H1 (cell line): ENCODE results near the gene SLC23A2.

Experiments used
- ATF2 ChIP-seq: IDR thresholded peaks from 2 replicates; pipeline ENCODE4 v1.6.1; 2012; ENCODE audit warnings: low read length, inconsistent platforms
- CEBPB ChIP-seq: IDR thresholded peaks from 2 replicates; pipeline ENCODE4 v1.6.1; 2012; ENCODE audit warnings: low read depth, low read length
- CTCF ChIP-seq, 3 experiments: IDR thresholded peaks; 1 replicate in 2 of 3; 2 replicates in 1 of 3; pipeline versions ENCODE4 v1.5.1 to v1.6.1; 2011; ENCODE audit warnings: low read length in 3 of 3, mild to moderate bottlenecking in 3 of 3, inconsistent platforms in 2 of 3, low read depth in 1 of 3, moderate library complexity in 1 of 3; ENCODE audit not compliant: insufficient read depth in 1 of 3; ENCODE audit errors: control extremely low read depth in 1 of 3
- EP300 ChIP-seq, 2 experiments: IDR thresholded peaks; 1 replicate in 1 of 2; 2 replicates in 1 of 2; pipeline ENCODE4 v1.6.1; 2011 to 2012; ENCODE audit warnings: low read depth in 2 of 2, low read length in 2 of 2, mild to moderate bottlenecking in 2 of 2, borderline replicate concordance in 1 of 2, inconsistent platforms in 1 of 2, moderate library complexity in 1 of 2
- EZH2 ChIP-seq: fragments of 200-600 bp; sonication (generic); IDR thresholded peaks from 2 replicates; pipeline ENCODE4 v1.7.1; 2012; ENCODE audit warnings: low read depth, mild to moderate bottlenecking, moderate library complexity, low read length, inconsistent platforms; ENCODE audit not compliant: severe bottlenecking
- FOSL1 ChIP-seq: IDR thresholded peaks from 2 replicates; pipeline ENCODE4 v1.6.1; 2011; ENCODE audit warnings: mild to moderate bottlenecking, low read depth, low read length, moderate library complexity; ENCODE audit not compliant: insufficient read depth
- HDAC6 ChIP-seq: IDR thresholded peaks from one replicate; pipeline ENCODE4 v1.7.1; 2012; ENCODE audit warnings: low read depth, mild to moderate bottlenecking, inconsistent platforms, low read length, moderate library complexity
- JUN ChIP-seq: IDR thresholded peaks from 2 replicates; pipeline ENCODE4 v1.6.1; 2011; ENCODE audit warnings: low read depth, mild to moderate bottlenecking, improper control_type of control experiment, low read length
- POLR2A ChIP-seq, 2 experiments: IDR thresholded peaks; 1 replicate in 1 of 2; 2 replicates in 1 of 2; pipeline ENCODE4 v1.6.1; 2011; ENCODE audit warnings: low read depth in 2 of 2, low read length in 2 of 2, mild to moderate bottlenecking in 2 of 2; ENCODE audit errors: control extremely low read depth in 1 of 2
- SRF ChIP-seq: IDR thresholded peaks from 2 replicates; pipeline ENCODE4 v1.6.1; 2011; ENCODE audit warnings: mild to moderate bottlenecking, low read depth, low read length, moderate library complexity
- YY1 ChIP-seq: IDR thresholded peaks from 2 replicates; pipeline ENCODE4 v1.6.1; 2011; ENCODE audit warnings: low read depth, mild to moderate bottlenecking, low read length

DNA sequence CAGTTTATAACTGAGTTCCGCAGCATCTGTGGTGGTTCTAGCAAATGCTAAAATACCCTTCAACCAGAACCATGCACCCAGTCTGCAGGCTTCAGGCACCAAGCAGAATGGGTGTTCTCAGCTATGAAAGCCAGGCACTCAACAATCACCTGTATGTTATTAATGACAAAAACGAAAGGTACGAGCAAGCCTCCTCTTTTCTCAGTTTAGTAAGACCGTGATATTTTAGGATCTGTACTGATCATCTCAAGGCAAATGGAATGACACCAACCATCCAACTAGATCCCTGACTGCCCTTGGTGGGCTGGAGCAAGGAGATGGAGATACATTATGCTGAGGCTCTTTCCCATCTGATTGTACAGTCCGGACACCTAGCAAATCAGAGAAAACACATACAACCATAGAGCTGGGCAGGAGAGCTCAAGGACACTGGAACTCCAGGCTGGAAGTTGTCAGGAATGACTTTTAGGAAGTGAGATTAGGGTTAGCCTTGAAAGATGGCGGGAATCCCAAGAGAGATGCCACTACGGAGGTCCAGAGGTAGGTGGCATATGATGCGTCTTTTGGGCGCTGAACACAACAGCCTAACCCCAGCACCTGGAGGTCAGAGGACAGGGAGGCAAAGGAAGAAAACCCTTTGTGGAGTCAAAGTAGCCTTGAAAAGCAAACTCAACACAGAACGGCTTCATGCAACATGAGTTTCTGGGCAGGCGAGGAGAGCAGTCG lies 33.4 kb downstream of the SLC23A2 start:
- TF ChIP-seq ATF2: no peak
- no peak for TF ChIP-seq YY1
- no peak for TF ChIP-seq HDAC6
- no peak for TF ChIP-seq EP300 (IDR thresholded peaks at IDR 0.05; ENCODE audit: borderline replicate concordance in 1 of 2, low read depth in 2 of 2, low read length in 2 of 2)
- TF ChIP-seq CTCF (IDR thresholded peaks at IDR 0.05; ENCODE audit: control extremely low read depth in 1 of 3, insufficient read depth in 1 of 3, low read depth in 1 of 3, low read length in 3 of 3): no peak
- no peak for TF ChIP-seq EZH2
- no peak for TF ChIP-seq SRF
- no peak for TF ChIP-seq JUN
- TF ChIP-seq FOSL1: no peak
- no peak for TF ChIP-seq CEBPB
- no peak for TF ChIP-seq POLR2A (IDR thresholded peaks at IDR 0.05; ENCODE audit: control extremely low read depth in 1 of 2, low read depth in 2 of 2, low read length in 2 of 2)
